Glutamatergic neuron (in vitro differentiated cells): Measurements from ENCODE around the gene MED12L. TPM values are rescaled to one million over a fixed set of nuclear protein-coding genes. Genes with fewer than 3 reads are reported as not detected.

Experiments used
- DNase-seq: peaks from one replicate; pipeline ENCODE4 v3.0.0; 2022
- H3K27ac Mint-ChIP-seq: one replicate; pipeline ENCODE4 v1.8.0; 2020; ENCODE audit warnings: mild to moderate bottlenecking, mixed read lengths, inconsistent platforms; ENCODE audit not compliant: unreplicated experiment
- H3K27me3 Mint-ChIP-seq: one replicate; pipeline ENCODE4 v1.8.0; 2020; ENCODE audit warnings: mild to moderate bottlenecking, moderate library complexity, mixed read lengths, inconsistent platforms; ENCODE audit not compliant: unreplicated experiment
- H3K36me3 Mint-ChIP-seq: one replicate; pipeline ENCODE4 v1.8.0; 2020; ENCODE audit warnings: mild to moderate bottlenecking, mixed read lengths, inconsistent platforms; ENCODE audit not compliant: unreplicated experiment
- H3K4me1 Mint-ChIP-seq: one replicate; pipeline ENCODE4 v1.8.0; 2020; ENCODE audit warnings: mild to moderate bottlenecking, low read depth, mixed read lengths, inconsistent platforms; ENCODE audit not compliant: unreplicated experiment
- H3K4me3 Mint-ChIP-seq: one replicate; pipeline ENCODE4 v1.8.0; 2020; ENCODE audit warnings: mild to moderate bottlenecking, mixed read lengths, inconsistent platforms; ENCODE audit not compliant: unreplicated experiment
- H3K9me3 Mint-ChIP-seq: one replicate; pipeline ENCODE4 v1.8.0; 2020; ENCODE audit warnings: mild to moderate bottlenecking, moderate library complexity, mixed read lengths, inconsistent platforms; ENCODE audit not compliant: unreplicated experiment
- total RNA-seq: library from RNA; stranded (reverse); fragmentation: NEBNext Ultra II Directional; extraction: Animal tissue kit (Norgen Biotek cat#: 25700); gene quantifications from one replicate; pipeline ENCODE4 v1.2.1, GENCODE V29; 2021; ENCODE audit not compliant: unreplicated experiment
- TF ChIP-seq, protein P1 (sequence below): fragments of 200-600 bp; sonication (generic); IDR thresholded peaks from one replicate; pipeline ENCODE4 v1.5.0; 2021; ENCODE audit not compliant: partially characterized antibody, unreplicated experiment

MED12L gene
- total RNA-seq, 1 donor from 2014 or later, result 7.8 TPM

DNA sequence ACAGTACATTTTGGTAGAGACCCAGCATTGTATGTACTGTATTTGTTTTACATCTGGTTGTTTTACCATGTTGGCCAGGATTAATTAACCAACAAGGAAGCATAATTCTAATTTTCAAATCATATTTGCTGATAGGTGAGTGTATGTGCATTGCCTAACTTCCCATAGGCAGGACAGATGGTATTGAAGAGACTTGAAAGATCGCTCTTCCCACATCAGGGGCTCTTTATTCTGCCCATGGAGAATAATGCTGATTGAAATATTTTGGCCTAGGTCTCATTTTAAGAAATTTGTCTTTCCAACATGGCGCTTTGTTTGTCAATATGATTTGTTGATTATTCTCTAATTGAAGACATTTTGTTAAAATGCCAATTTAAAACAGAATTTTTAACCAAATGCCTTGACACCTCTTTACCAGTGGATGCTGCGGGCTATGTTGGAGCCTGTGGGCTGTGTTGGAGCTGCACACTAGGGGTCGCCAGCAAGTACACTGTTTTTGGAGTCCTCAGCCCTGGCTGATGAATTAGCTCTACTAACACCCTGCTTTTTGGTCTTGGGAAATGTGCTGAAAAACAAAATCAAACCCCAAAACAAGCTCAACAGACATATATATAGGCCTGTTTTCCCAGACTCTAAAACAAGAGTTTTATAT, 293.7 kb downstream of the MED12L start:
- no peaks in the 10 kb centered on the region for H3K36me3 Mint-ChIP-seq
- peak; percentile 69 for DNase-seq
- no peak overlapping the region for H3K27ac Mint-ChIP-seq
- H3K4me1 Mint-ChIP-seq, result peaks cover 4% of the 10 kb centered on the region
- H3K4me3 Mint-ChIP-seq, result no peak overlapping the region
- no peaks in the 10 kb centered on the region for H3K9me3 Mint-ChIP-seq
- TF ChIP-seq, protein P1, sequence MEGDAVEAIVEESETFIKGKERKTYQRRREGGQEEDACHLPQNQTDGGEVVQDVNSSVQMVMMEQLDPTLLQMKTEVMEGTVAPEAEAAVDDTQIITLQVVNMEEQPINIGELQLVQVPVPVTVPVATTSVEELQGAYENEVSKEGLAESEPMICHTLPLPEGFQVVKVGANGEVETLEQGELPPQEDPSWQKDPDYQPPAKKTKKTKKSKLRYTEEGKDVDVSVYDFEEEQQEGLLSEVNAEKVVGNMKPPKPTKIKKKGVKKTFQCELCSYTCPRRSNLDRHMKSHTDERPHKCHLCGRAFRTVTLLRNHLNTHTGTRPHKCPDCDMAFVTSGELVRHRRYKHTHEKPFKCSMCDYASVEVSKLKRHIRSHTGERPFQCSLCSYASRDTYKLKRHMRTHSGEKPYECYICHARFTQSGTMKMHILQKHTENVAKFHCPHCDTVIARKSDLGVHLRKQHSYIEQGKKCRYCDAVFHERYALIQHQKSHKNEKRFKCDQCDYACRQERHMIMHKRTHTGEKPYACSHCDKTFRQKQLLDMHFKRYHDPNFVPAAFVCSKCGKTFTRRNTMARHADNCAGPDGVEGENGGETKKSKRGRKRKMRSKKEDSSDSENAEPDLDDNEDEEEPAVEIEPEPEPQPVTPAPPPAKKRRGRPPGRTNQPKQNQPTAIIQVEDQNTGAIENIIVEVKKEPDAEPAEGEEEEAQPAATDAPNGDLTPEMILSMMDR, result peak; percentile 59
- no peaks in the 10 kb centered on the region for H3K27me3 Mint-ChIP-seq

DNA sequence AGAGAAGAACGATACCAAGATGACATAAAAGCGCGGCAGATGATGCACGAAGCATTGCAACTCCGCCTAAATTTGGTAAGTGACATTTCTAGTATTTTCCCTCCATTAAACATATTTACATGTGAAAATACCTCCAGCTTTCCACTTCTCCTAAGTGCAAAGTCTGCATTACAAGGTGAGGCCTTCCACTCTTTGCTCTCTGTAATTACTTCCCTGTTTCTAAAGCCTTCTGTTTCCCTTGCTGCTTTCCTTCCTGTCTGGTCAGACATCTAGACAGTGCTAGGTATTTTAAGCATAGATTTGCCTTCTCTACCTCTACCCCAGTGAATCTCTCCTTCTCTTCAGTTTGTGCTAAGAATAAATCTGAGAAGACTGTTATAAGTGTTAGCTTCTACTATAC, 297.2 kb downstream of the MED12L start:
- DNase-seq, result no peak
- TF ChIP-seq, protein P1, result no peak
- Mint-ChIP-seq H3K4me1 (peaks cover 4% of the 10 kb centered on the region), H3K36me3 (no peaks in the 10 kb centered on the region), H3K27me3 (no peaks in the 10 kb centered on the region), H3K4me3 (no peak overlapping the region), H3K9me3 (no peaks in the 10 kb centered on the region), H3K27ac (no peak overlapping the region)

DNA sequence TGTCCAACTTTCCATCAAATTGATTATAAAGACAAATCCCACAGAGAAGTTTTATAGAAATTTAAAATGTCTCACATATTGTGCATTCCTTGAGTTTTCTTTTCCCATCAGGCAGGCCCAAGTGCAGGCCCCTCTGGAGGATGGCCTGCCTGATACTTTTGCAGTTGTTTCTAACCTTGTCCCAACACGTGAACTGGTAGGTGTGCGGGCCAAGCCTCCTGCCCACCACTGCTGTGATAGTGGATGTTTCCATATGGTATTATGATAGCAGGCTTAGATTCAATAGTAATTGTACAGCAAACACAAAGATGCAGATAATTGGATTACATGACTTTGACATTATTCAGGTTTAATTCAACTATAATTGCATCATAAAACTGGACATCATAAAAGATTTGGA, 297.6 kb downstream of the MED12L start:
- no peak for DNase-seq
- H3K9me3 Mint-ChIP-seq, result no peaks in the 10 kb centered on the region
- H3K27ac Mint-ChIP-seq, result no peak overlapping the region
- no peak overlapping the region for H3K4me3 Mint-ChIP-seq
- peaks cover 4% of the 10 kb centered on the region for H3K4me1 Mint-ChIP-seq
- TF ChIP-seq, protein P1, result no peak
- H3K36me3 Mint-ChIP-seq, result no peaks in the 10 kb centered on the region
- no peaks in the 10 kb centered on the region for H3K27me3 Mint-ChIP-seq

DNA sequence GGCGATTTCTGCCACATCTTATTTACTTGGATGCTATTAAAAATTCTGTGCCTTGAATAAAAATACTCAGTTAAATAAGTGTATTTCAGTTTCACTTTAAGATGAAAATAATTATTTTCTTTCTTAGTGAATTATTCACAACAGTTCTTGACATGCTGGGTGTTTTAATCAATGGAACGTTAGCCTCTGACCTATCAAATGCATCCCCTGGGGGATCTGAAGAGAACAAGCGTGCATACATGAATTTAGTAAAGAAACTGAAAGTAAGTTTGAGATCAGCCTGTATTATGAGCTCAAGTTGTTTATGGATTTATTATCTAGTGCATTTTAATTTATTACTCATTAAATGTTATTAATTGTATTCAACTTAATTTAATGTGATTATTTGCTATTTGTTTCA, 298.5 kb downstream of the MED12L start:
- no peak overlapping the region for H3K27ac Mint-ChIP-seq
- peaks cover 4% of the 10 kb centered on the region for H3K4me1 Mint-ChIP-seq
- H3K9me3 Mint-ChIP-seq, result no peaks in the 10 kb centered on the region
- no peak for DNase-seq
- no peaks in the 10 kb centered on the region for H3K27me3 Mint-ChIP-seq
- H3K36me3 Mint-ChIP-seq, result no peaks in the 10 kb centered on the region
- TF ChIP-seq, protein P1, result no peak
- no peak overlapping the region for H3K4me3 Mint-ChIP-seq

DNA sequence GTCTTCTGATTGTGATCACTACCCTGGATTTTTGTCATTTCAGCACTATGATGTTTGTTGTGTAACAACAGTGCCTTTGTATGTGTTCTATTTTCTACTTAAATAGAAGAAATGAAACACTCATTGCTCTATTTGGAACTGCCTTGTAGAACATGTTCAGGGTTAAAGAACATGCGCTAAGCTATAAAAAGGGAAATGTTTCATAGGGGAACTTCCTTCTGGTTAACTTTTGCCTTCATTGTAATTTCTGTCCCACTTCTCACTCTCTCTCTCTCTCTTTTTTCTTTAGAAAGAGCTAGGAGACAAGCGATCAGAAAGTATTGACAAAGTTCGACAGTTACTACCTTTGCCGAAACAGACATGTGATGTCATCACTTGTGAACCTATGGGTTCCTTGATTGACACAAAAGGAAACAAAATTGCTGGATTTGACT, 299.3 kb downstream of the MED12L start, which contains the start of gene P2RY12:
TSS of gene P2RY12 (minus strand) at position 13 of the 434 bp plus-strand sequence. CDS start 45,908 bp downstream, outside the sequence.
- H3K36me3 Mint-ChIP-seq, result no peaks in the 10 kb centered on the region
- no peaks in the 10 kb centered on the region for H3K27me3 Mint-ChIP-seq
- no peaks in the 10 kb centered on the region for H3K9me3 Mint-ChIP-seq
- H3K4me1 Mint-ChIP-seq, result peaks cover 4% of the 10 kb centered on the region
- H3K4me3 Mint-ChIP-seq, result no peak within 1 kb of the TSS
- no peak within 1 kb of the TSS for H3K27ac Mint-ChIP-seq
- TF ChIP-seq, protein P1, result no peak
- no peak for DNase-seq
